ENCODE data around the gene SNX32.
A peak's percentile ranks its signal among the peaks of the same experiment; 100 is the strongest.
"Not testable (repeated sequence)": the region's sequence is repeated elsewhere in the genome, so short reads cannot be mapped to it uniquely, and the experiment has no call there.

Gene SNX32

DNA sequence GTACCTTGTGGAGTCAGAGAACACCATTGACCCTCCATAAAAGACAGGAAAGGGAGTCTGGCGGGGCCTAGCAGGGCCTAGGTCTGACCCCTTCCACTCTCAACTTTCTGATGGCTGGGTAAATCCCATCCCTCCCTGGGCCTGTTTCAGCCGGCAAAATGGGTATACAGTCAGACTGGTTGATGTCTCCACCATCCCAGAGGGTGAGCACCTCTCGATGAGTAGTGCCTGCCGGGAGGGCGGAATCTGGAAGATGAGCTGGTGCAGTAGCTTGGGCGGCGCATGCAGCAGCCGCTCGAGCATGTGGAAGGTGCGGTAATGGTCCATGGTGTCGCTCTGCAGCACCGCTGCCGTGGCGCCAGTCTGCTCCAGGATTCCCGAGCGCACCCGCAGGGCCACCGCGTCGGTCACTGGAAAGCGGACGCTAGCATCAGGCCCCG, 54.0 kb downstream of the SNX32 start:
- DNase-seq: peak; percentile 47

DNA sequence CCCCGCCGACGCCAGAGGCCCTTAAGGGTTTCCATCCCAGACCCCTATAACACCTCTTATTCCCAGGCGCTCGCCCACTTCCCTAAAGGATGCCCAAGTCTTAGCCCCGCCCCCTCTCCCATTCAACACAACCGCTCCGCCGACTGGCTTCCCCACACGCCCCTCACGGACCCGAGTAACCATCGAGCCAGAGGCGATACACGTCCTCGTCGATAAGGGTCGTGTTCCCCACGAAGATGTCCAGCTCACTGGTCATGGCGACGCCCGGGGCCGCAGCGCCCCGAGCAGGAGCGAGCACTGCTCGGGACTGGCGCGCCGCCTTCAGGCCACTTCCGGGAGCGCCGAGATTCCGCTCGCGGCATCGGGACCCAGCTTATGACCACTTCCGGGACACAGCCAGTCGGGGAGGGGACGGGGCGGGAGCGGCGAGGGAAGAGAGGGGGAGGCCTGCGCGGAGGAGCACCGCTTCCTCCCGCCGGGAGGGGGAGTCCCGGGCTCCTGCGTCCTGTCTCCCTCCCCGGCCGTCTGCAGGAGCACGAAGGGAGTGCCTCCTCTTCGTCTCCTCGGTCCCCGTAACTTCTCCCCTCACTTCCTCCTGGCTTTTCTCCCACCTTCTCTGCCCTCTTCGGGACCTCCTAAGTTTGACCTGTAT, 54.5 kb downstream of the SNX32 start, which contains the start of gene FIBP:
Gene FIBP (minus strand): TSS at position 309 of the 652 bp plus-strand sequence. CDS start 53 bp downstream, at position 256.
- peak; percentile 98 for DNase-seq

DNA sequence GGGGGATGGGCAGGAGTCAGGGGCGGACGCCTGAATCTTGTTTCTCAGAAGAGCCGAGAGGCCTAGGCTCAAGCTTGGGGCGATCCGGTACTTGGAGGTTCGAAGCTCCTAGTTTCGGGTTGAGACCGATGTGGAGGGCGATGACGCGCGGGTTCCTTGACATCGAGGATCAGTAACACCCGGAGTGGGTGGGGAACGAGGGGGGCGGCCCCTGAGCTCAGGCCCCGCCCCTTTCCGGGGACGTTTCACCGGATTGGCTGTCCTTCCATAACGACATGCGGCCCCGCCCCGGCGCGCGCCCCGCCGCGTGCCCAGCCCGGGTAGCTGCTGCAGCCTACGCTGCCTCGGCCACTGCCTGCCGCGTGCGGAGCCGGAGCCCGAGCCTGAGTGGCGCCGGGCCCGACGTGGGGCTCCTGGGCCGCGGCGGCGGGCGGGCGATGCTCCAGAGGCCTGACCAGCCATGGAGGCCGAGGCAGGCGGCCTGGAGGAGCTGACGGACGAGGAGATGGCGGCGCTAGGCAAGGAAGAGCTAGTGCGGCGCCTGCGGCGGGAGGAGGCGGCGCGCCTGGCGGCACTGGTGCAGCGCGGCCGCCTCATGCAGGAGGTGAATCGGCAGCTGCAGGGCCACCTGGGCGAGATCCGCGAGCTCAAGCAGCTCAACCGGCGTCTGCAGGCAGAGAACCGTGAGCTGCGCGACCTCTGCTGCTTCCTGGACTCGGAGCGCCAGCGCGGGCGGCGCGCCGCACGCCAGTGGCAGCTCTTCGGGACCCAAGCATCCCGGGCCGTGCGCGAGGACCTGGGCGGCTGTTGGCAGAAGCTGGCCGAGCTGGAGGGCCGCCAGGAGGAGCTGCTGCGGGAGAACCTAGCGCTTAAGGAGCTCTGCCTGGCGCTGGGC, 56.8 kb downstream of the SNX32 start, which contains the start of gene CCDC85B:
Gene CCDC85B (plus strand): TSS at position 350 of the 895 bp plus-strand sequence. CDS start 111 bp downstream, at position 461.
- peak; percentile 97 for DNase-seq

DNA sequence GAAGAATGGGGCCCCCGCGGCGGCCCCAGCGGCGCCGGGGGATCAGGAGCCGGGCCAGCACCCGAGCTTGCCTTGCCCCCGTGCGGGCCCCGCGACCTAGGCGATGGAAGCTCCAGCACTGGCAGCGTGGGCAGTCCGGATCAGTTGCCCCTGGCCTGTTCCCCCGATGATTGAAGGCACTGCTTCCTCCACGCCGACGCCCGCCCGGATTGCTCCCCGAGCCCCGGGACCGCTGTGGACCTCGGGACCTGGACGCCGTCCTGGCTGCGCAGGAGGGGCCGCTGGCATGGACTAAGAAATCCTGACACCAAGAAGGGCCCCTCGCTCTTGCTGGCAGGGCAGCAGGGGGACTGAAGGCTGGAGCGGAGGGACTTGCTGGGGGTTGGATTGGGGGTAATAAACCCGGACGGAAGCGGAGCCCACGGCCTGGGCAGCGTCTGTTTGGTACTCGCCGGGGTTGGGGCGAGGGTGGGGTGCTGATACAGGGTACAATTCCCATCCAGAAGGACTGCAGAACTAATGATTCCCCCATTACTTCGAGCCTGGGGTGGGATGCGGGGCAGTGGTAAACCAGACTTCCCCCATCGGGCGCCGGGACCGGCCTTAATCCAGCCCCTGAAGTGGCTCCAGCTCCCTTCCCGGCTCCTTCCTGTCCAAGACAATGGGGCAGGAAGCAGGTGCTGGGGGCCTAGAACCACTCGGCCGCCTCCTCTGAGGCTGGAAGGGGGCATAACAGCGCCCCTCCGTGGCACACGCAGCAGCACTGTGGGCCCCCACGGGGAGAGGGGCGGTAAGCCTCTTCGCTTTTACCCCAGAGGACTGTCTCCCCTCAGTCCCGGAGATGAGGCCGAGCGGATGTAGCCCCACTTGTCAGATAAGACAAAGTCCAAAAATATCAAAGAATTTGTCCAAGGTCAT, 57.7 kb downstream of the SNX32 start:
- DNase-seq: peak; percentile 49

DNA sequence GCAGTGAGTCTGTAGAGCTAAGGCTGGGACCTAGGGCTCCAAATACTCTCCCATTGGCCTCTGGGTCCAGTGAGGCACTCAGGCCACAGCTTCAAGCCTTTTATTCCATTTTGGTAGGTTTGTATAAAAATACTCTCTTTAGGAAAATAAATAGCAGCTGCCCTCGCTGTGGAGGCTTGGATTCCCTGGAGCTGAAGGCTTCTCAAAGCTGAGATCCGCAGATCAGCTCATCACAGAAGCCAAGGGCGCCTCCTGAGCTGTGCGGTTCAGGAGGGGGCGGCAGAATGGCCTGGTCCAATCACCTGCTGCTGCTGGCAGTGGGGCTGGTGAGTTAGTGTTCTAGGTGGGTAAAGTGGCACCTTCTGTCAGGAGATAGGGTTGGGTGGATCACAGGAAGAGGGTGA, 58.4 kb downstream of the SNX32 start:
- DNase-seq: not testable (repeated sequence)

DNA sequence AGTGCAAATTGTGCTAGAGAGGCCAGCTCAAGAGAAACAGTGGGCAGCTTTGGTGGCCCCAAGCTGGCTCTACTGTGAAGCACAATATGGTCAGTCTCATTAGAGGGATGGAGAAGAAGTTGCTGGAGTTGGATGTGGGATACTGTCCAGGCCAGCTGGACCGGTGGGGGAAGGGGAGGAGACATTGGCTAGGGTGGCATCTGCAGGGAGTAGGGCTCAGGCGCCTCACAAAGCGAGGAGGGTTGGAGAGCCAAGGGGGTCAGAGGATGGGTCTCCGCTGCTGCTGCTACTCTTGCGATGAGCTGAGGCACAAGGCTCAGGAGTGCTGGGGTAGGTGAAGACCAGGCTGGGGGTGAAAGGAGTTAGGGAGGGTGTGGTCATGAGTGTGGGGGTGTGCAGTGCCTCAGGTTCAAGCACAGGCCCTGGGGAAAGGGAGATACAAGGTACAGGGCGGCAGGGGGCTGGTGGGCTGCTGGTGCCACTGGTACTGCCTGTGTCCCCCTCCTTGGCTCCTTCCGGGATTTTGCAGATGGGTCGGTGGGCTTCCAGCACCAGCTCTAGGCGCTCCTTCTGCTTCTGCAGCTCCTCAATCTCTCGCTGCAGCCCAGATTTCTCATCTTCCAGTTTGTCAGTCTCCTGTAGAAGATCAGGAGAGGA, 59.0 kb downstream of the SNX32 start:
- DNase-seq: no peak

DNA sequence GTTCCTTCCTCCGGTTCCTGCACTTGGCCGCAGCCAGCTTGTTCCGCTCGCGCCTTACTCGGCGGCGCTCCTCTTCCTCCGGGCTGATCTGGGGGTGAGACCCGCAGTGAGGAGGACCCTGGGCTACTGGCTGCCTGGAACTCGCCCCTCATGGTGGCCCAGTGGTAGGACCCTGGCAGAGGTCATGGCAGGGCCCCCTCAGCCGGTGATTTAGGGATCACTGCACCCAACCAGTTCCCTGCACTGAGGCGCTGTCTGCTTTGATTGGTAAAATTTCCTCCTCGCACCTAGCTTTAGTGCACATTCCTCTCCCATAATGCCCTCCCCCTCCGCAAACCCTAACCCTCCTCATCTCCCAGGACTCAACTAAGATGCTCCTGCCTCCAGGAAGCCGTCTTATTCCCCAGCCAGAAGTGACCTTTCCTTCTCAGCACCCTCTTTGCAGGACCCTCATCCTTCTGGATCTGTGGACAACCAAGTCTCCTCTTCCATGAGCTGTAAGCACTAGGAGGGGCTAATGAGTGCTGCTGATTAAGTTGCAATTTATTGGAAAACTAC, 60.4 kb downstream of the SNX32 start:
- no peak for DNase-seq

DNA sequence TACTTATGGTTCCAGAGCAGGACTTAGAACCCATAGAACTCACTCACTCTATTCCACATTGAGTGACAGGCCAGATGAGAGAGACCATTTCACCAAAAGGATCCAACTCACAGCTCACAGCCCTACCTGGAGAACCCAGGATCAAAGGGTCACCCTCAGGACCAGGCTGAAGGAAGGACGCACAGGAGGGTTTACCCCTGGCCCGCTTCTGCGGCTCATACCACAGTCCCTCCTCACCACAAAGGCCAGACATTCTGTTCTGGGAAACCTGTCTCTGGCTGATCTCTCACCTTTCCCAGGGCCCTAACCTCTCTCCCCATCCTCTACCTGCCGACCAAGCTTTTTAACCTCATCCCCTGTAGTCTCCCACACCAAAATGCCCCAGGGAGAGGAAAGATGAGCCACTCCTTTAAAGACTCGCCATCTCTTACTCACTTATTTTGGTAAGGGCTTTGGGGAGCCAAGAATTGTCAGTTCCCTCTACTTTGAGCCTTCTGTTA, 61.8 kb downstream of the SNX32 start:
- no peak for DNase-seq

DNA sequence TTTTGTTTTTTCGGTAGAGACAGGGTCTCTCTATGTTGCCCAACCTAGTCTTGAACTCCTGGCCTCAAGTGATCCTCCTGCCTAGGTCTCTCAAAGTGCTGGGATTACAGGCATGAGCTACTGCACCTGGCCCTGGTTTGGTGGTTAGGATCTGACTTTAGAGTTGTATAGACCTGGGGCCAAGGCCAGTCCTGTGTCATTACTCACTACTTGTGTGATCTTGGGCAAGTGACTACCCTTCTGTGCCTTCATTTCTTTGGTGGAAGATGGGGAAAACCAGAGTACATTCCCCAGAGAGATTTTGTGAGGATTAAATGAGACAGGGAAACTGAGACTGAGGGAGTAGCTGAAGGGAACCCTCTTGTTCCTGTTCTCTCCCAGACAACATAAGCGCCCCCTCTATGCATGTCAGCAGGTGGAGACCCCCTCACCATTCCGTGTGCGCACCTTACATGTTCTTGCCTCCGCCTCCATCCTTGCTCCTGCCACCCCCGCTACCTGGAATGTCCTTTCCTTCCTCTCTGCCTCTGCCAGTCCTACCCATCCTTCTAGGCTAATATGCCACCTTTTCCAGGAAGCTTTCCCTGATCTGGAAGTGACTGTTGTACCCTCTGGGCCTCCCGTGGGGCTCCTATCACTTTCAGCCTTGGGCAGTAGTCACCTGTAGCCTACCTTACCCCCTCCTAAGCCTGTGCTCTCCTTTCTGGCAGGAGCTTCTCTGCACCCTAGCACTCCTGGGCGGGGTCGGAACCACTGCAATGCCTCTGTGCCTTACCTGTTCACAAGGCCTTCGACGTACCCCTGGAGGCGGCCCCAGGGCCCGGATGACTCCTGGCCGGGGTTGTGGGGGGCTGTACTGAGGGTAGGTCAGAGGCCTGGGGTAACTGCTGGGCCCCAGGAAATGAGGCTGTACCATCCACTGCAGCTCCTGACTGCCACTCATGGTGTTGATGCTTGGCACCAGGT, 62.6 kb downstream of the SNX32 start:
- no peak for DNase-seq

DNA sequence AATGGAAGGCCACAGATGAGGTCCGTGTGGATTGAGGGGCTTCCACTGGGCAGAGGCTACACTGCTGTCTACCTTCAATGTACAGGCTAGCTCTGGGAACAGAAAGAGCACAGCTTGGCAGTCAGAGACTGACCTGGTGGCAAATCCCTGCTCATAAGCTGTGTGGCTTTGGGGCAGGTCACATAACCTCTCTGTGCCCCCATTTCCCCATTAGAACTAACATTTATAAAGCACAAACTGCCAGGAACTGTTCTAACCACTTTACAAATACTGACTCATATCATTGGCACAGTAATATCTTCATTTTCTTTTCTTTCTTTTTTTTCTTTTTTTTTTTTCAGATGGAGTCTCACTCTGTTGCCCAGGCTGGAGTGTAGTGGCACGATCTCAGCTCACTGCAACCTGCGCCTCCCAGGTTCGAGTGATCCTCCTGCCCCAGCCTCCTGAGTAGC, 63.3 kb downstream of the SNX32 start:
- no peak for DNase-seq

DNA sequence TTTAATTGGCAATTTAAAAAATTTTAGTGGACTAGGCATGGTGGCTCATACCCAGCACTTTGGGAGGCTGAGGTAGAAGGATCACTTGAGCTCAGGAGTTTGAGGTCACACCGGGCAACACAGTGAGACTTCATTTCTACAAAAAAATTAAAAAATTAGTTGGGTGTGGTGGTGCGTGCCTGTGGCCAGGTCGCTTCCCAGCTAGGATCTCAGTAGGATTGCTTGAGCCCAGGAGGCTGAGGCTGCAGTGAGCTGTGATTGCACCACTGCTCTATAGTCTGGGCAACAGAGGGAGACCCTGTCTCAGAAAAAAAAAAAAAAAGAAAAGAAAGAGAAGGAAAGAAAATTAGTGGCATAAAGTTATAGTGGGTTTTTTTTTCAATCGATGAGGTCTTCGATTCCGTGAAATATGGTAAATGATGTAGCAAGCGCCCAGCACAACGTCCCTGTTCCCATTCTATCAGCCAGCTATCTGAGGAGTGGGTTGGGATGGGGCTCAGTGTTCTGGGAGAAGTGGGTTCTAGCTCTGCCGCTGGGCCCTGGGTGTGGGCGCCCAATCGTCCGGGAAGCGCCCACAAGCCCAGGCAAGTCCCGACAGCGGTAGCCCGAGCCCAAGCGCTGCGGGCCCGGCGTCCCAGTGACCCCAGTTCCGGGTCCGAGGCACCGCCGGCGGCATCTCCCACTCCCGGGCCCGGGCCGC, 65.0 kb downstream of the SNX32 start:
- DNase-seq: no peak

DNA sequence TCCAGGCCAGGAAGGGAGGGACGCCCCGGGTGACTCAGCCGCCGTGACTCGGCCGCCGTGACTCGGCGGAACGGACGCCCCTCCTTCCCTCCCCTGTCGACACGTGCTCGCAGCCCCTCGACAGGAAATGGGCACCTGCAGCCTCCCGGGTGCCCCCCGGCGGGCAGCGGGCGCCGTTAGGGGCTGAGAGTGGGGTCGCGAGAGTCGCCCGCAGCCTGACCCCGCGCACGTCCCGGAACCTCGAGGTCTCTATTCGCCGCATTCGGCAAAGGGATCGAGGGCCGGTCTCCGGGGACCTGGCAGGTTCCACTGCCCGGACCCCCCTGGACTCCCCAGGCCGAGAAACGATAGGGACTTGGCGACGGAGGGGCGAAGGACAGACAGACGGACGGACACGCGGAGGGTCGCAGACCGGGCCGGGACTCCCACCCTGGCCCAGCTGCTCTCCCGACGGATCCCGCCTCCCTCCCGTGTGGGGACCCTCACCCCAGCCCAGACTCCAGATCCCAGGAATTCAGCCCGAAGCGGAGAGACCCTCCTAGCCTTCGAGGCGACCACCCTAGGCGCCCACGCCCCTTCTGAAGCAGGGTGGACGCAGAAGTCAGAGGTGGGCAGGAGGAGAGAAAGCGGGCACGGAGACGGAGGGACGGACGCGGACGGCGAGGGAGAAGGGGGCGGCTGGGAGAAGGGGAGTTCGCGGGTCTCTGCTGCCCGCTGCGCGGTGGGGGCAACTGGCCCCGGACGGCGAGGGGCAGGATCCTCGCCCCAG, 65.8 kb downstream of the SNX32 start:
- DNase-seq: peak; percentile 86

DNA sequence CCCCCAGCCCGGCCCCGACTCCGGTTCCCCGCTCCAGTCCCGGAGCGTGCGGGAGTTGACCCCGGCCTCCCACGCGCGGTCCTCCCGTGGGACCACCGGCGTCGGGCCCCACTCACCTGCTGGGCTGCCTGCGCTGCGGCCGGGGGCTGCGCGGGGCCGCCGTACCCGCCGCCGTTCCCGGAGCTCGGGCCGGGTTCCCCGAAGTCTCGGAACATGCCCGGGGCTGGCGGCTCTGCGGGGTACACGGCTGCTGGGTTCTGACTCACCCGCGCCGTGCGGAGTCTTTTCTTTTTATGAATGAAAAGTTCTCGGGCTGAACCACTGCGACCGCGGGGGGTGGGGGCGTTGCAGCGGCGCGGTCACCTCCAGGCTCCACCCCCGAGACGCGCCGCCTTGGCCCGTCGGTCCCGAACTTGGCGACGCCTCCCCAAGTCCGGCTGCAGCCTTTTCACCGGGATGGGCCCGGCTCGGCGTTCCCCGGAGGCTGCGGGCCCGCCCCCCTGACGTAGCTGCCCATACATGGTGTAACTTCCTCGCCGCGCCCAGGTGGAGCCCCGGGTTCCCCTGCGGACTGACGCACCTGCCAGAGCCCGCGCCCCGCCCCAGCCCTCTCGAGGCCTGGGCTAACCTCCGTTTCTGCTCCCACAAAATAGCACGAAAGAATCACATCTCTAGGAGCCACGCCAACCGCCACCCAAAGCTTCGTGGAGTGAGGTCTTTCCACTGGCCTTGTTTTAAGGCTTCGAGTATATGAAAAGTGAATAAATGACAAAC, 66.5 kb downstream of the SNX32 start, which contains the start of gene FOSL1:
Gene FOSL1 (minus strand): TSS at position 264 of the 774 bp plus-strand sequence. CDS start 49 bp downstream, at position 215.
- peak; percentile 97 for DNase-seq

DNA sequence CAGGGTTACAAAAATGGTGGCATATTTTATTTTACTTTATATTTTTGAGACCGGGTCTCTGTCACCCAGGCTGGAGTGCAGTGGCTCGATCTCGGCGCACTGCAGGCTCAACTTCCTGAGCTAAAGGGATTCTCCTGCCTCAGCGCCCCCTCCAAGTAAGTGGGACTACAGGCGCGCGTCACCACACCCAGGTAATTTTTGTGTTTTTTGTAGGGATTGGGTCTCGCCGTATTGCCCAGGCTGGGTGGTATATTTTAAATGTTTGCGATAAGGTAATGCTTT, 67.1 kb downstream of the SNX32 start:
- no peak for DNase-seq

DNA sequence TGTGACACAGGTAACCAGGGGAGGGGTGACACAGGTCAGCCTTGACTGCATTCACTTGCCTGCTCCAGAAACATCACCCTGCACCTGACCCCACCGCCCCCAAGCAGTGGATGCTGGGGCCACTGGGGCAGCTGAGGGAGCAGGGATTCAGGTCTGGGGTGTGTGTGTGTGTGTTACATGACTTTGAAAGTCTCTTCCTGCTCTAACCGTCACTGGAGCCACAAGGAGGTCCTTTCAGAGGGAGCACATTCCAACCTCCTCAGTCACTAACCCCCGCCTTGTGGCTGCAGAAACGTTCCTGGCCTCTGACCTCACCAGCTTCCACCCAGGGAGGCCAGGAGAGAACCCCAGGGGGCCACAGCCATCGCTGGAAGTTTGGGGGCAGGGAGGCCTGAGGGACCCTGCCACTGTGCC, 69.3 kb downstream of the SNX32 start:
- peak; percentile 96 for DNase-seq

Data from fibroblast of skin of right biceps (primary cell).